ENCODE measurements around the gene RCOR1. TPM values are rescaled to one million over a fixed set of nuclear protein-coding genes. Genes with fewer than 3 reads are reported as not detected.
A peak's percentile ranks its signal among the peaks of the same experiment; 100 is the strongest.
"Not testable (repeated sequence)": the region's sequence is repeated elsewhere in the genome, so short reads cannot be mapped to it uniquely, and the experiment has no call there.

RCOR1 gene
- total and polyA plus RNA-seq, 11 donors: 2.7 to 20.9 (median 12.1) TPM

DNA sequence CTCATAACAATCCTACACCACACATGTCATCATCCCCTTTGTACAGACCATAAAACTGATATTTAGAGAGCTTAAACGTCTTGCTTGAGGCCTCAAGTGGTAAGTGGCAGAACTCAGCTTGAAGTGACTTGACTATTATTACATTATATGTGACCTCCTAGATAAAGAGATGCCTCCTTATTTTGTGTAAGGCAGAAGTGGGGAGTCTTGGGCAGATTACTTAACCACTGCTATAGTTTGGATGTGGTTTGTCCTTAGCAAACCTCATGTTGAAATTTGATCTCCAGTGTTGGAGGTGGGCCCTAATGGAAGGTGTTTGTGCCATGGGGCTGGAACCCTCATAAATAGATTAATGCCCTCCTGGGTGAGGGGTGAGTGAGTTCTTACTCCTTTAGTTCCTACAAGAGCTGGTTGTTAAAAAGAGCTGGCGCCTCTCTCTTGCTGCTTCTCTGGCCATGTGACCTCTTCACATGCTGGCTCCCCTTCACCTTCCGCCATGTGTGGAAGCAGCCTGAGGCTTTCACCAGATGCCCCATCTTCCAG lies 37.4 kb downstream of the RCOR1 start:
- WGBS, 4 donors: 62 to 76% (median 68%) methylated on average over 3 of the region's 3 CpGs
- intact Hi-C loops (cut with DNase I): no loop called here
- no peaks in the 10 kb centered on the region for H3K27me3 ChIP-seq
- H3K4me1 ChIP-seq: peaks cover 0 to 25% (median 12%) of the 10 kb centered on the region in 12 donors
- H3K36me3 ChIP-seq: no peaks in the 10 kb centered on the region
- no peaks in the 10 kb centered on the region for H3K9me3 ChIP-seq
- H3K4me3 ChIP-seq: no peak overlapping the region
- DNase-seq: no peak
- no peak for TF ChIP-seq POLR2A (IDR thresholded peaks at IDR 0.05)
- TF ChIP-seq, protein P1, sequence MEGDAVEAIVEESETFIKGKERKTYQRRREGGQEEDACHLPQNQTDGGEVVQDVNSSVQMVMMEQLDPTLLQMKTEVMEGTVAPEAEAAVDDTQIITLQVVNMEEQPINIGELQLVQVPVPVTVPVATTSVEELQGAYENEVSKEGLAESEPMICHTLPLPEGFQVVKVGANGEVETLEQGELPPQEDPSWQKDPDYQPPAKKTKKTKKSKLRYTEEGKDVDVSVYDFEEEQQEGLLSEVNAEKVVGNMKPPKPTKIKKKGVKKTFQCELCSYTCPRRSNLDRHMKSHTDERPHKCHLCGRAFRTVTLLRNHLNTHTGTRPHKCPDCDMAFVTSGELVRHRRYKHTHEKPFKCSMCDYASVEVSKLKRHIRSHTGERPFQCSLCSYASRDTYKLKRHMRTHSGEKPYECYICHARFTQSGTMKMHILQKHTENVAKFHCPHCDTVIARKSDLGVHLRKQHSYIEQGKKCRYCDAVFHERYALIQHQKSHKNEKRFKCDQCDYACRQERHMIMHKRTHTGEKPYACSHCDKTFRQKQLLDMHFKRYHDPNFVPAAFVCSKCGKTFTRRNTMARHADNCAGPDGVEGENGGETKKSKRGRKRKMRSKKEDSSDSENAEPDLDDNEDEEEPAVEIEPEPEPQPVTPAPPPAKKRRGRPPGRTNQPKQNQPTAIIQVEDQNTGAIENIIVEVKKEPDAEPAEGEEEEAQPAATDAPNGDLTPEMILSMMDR (IDR thresholded peaks at IDR 0.05): no peak
- H3K27ac ChIP-seq: no peak overlapping the region
- ATAC-seq: peak in 2 of 4 donors; percentile 22 to 36

DNA sequence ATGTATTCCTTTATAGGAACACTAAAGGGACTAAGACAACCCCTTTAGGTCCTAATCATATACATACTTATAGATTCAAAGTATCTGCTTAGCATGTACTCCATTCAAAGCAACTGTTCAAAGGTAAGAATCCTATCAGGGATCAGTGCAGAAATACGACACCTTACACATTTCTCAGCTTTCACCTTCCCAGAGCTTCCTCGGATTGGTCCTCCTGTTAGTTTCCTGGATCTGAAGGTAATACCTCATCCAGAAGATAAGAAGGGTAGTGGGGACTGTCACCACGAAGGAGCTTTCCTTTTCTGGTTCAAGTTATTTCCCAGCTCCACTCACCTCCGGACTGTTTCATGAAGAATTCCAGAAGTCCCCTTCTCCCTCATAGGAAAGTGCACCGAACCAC lies 38.0 kb downstream of the RCOR1 start:
- no peaks in the 10 kb centered on the region for H3K36me3 ChIP-seq
- ATAC-seq: no peak
- WGBS, 4 donors: 69 to 80% (median 74%) methylated on average over 5 of the region's 5 CpGs
- no peak for DNase-seq
- no peaks in the 10 kb centered on the region for H3K27me3 ChIP-seq
- no peak overlapping the region for H3K4me3 ChIP-seq
- no peak for TF ChIP-seq POLR2A (IDR thresholded peaks at IDR 0.05)
- TF ChIP-seq, protein P1 (IDR thresholded peaks at IDR 0.05): no peak
- intact Hi-C loops (cut with DNase I): no loop called here
- H3K27ac ChIP-seq: no peak overlapping the region
- H3K9me3 ChIP-seq: no peaks in the 10 kb centered on the region
- H3K4me1 ChIP-seq: peaks cover 0 to 25% (median 12%) of the 10 kb centered on the region in 12 donors

DNA sequence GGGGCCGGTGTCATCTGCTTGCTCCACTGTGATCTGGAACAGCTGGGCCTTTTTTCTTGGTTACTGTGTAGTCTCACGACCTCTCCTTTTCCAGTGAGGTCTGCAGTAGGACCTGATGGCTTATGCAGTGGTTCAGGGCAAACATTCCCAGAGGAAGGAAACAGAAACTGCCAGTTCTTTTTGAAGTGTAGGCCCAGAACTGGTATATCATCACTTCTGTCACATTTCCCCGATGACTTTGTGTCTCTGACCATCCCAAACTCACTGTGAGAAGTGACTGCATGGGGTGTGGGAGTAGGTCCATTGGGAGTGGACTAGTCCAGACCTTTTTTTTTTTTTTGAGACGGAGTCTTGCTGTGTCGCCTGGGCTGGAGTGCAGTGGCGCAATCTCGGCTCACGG lies 38.4 kb downstream of the RCOR1 start:
- no peak for DNase-seq
- no peaks in the 10 kb centered on the region for H3K27me3 ChIP-seq
- H3K4me3 ChIP-seq: no peak overlapping the region
- H3K36me3 ChIP-seq: no peaks in the 10 kb centered on the region
- ATAC-seq: no peak
- H3K27ac ChIP-seq: no peak overlapping the region
- peaks cover 0 to 25% (median 12%) of the 10 kb centered on the region in 12 donors for H3K4me1 ChIP-seq
- WGBS, 4 donors: 76 to 86% (median 78%) methylated on average over 8 of the region's 8 CpGs
- H3K9me3 ChIP-seq: no peaks in the 10 kb centered on the region
- TF ChIP-seq, protein P1 (IDR thresholded peaks at IDR 0.05): no peak
- TF ChIP-seq POLR2A (IDR thresholded peaks at IDR 0.05): no peak
- intact Hi-C loops (cut with DNase I): no loop called here

- ATAC-seq (no peak), DNase-seq (no peak)
- intact Hi-C loops (cut with DNase I): no loop called here
- 68 to 80% (median 73%) methylated on average over 4 of the region's 4 CpGs for WGBS, 4 donors
- no peaks in the 10 kb centered on the region for H3K36me3 ChIP-seq
- H3K4me1 ChIP-seq: peaks cover 0 to 21% (median 11%) of the 10 kb centered on the region in 12 donors
- no peak overlapping the region for H3K27ac ChIP-seq
- H3K9me3 ChIP-seq: no peaks in the 10 kb centered on the region
- TF ChIP-seq, protein P1 (IDR thresholded peaks at IDR 0.05): no peak
- TF ChIP-seq POLR2A (IDR thresholded peaks at IDR 0.05): no peak
- H3K4me3 ChIP-seq: no peak overlapping the region
- no peaks in the 10 kb centered on the region for H3K27me3 ChIP-seq
These were observed 41.6 kb downstream of the RCOR1 start for GRCh38 chr14:102633906-102634595.

GRCh38 chr14:102639611-102640010 lies 47.2 kb downstream of the RCOR1 start:
- H3K27ac ChIP-seq; H3K36me3 ChIP-seq; H3K9me3 ChIP-seq; intact Hi-C loops (cut with DNase I); DNase-seq; H3K4me3 ChIP-seq; H3K27me3 ChIP-seq; ATAC-seq: not testable (repeated sequence)
- H3K4me1 ChIP-seq: peaks cover 0 to 25% (median 0%) of the 10 kb centered on the region in 12 donors
- 92 to 100% (median 98%) methylated on average over 6 of the region's 6 CpGs for WGBS, 4 donors

Measured in heart left ventricle (tissue), 16 donors.